Stimulated activated CD4-positive, alpha-beta T cell treated with anti-CD3 and anti-CD28 coated beads, Interleukin-2, amount 100 ng/mL, for 48 hours (primary cell): ENCODE measurements around the gene CMPK2.
"Not testable (repeated sequence)": the region's sequence is repeated elsewhere in the genome, so short reads cannot be mapped to it uniquely, and the experiment has no call there.

Source experiments
- DNase-seq, 2 donors: peaks; one replicate each; pipeline ENCODE4 v3.0.0-alpha.2; 2020

CMPK2 gene

DNA sequence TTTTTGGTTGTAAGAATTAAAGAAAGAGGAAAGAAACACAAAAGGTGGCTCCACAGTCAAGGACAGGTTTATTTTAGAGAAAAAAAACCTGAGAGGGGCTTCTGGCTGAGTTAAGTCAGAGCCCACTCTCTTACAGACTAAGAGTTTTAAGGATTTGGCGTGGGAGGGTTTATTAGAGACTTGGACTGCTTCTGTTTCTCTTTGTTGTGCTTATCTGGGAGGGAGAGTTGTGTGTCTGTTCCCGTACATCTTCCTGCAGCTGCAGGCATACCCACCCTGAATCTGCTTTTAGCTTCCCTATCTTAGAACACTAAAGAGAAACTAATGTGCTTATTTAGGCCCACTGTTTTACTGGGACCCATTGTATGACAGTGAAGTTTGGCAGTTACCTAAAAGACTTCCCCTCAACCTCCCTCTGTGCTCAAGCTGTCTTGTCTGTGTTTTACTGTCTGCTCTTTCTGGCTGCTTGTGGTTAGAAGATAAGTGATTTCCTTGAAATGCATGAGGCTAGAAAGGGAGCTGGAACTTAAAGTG lies 14.6 kb upstream of the CMPK2 start:
- no peak for DNase-seq

- no peak for DNase-seq
Measured at GRCh38 chr2:6879011-6879410, 13.3 kb upstream of the CMPK2 start.

DNA sequence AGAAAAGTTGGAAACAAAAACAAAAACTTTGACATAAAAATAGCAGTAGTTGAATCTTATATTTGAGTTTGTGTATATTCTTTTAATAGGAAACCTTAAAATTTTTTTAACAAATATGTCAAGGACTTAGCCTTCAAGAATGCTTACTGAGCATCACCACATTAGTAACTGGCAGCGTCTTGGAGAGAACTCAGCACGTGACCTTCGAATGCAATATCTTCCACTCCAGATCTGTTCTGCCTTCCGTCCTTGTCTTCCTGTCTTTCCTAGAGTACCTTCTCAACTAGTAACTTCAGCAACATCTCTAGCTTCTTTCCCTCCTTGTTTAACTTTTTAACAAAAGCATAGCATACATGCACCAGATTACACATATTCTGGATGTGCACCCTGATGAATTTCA lies 12.8 kb upstream of the CMPK2 start:
- no peak for DNase-seq

DNA sequence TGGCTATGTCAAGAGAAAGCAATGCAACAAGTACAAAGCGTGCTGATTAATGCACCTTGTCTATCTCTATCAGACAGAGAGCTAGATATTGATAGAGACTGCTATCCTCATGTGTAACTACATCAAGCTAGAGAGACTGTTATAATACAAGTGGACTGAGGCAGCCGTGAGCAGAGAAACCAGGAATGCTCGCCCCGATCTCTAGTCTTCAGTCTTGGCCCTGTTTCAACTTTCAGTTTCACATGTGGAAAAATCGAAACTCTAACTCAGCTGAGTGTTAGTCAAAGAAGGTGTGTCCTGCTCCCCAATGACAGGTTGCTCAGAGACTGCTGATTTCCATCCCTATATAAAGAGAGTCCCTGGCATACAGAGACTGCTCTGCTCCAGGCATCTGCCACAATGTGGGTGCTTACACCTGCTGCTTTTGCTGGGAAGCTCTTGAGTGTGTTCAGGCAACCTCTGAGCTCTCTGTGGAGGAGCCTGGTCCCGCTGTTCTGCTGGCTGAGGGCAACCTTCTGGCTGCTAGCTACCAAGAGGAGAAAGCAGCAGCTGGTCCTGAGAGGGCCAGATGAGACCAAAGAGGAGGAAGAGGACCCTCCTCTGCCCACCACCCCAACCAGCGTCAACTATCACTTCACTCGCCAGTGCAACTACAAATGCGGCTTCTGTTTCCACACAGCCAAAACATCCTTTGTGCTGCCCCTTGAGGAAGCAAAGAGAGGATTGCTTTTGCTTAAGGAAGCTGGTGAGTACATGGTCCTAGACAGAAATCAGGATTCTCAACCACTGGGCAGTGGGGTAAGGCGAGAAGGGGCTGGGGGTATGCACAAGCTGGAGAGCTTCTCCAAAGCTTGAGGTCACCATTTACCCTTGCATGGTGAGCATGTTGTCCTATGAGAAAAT lies 11.9 kb upstream of the CMPK2 start, which contains the start of gene RSAD2:
RSAD2 (plus strand) TSS at position 376 of the 903 bp plus-strand sequence; CDS start at position 400, 24 bp downstream.
- DNase-seq = no peak

- DNase-seq = no peak
Measured at GRCh38 chr2:6876309-6876708, 10.6 kb upstream of the CMPK2 start.

DNA sequence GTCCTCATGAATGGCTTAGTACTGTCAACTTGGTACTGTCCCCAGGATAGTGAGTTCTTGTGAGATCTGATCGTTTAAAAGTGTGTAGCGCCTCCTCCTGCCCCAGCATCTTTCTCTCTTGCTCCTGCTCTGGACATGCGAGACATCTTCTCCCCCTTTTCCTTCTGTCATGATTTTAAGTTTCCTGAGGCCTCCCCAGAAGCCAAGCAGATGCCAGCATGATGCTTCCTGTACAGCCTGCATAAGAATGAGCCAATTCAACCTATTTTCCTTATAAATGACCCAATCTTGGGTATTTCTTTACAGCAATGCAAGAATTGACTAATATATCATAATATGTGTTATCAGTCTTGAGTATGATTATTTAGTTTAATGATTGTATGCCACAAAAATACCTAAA lies 8.3 kb upstream of the CMPK2 start:
- no peak for DNase-seq

GRCh38 chr2:6872394-6872793 lies 6.7 kb upstream of the CMPK2 start:
- DNase-seq = no peak

- no peak for DNase-seq
Measured at GRCh38 chr2:6866982-6867381, 1.3 kb upstream of the CMPK2 start.

- no peak for DNase-seq
Measured at GRCh38 chr2:6866275-6866671, 566 bp upstream of the CMPK2 start.

- no peak for DNase-seq
Measured at GRCh38 chr2:6864923-6865345, 773 bp downstream of the CMPK2 start.

GRCh38 chr2:6864231-6864754 lies 1.4 kb downstream of the CMPK2 start:
- DNase-seq = no peak

DNA sequence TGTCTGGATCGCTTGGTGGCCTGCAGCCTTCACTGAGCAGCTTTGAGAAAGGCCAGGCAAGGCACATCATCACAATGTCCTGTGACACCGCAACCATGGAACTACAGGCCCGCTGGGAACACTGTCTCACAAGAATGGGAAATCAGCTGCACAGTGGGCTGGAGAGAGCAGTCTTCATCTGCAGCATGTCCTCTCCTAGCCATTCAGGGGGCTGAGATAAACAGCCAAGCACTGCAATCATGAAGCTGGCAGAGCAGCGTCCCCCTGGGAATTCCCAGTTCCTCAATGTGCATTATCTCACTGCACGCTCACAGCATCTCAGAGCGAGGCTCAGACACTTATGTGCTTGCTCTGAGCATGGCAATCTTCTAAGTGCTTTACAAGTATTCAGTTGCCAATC lies 1.9 kb downstream of the CMPK2 start:
- no peak for DNase-seq

DNA sequence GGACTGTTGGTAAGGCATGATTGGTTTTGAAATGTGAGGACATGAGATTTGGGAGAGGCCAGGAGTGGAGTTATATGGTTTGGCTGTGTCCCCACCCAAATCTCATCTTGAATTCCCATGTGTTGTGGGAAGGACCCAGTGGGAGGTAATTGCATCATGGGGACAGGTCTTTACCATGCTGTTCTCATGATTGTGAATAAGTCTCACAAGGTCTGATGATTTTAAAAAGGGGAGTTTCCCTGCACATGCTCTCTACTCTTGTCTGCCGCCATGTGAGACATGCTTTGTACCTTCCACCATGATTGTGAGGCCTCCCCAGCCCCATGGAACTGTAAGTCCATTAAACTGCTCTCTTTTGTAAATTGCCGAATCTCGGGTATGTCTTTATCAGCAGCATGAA lies 5.4 kb downstream of the CMPK2 start:
- DNase-seq = no peak

- not testable (repeated sequence) for DNase-seq
Measured at GRCh38 chr2:6858466-6859027, 7.2 kb downstream of the CMPK2 start.

DNA sequence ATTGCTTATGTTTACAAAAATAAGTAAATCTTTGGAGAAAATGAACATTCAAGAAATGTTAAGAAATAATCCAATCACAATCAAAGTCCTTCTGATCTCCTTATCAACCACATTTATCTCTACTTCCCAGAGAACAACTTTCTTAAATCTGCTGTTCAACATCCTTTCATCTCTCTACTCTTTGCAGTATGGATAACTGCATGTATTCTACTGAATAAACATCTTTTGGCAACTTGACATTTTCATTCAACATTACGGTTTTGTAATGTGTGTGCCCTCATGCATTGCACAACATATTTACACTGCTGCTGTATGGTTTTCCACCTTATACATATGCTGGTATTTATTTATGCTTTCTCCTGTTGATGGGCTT lies 9.2 kb downstream of the CMPK2 start:
- DNase-seq = no peak

DNA sequence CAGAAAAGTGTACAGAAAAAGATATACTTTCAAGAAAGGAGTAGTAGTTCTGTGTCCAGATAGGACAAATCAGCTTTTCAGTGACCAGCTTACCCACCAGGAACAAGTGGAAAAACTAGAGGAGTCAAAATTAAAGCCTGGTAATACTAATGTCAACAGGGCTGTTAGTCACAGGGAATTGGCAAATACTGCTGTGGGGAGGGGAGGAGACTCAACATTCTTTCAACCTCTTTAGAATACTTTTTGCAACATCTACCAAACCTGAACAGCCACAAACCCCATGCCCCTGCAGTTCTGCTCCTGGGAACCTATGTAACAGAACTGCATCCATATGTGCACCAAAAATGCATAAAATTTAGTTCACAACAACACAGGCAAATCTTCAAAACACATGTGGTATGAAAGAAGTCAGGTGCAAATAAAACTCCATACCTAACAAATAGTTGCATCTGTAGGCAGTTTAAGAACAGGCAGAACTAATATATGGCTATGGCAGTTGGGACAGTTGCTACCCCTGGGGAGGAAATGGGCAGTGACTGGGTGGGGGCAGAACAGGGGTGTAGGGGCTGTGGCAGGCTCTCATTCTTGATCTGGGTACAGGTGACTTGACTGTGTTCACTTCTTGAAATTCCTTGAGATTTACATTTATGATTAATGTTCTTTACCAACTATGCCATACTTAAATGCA lies 9.7 kb downstream of the CMPK2 start:
- no peak for DNase-seq

- no peak for DNase-seq
Measured at GRCh38 chr2:6854416-6854815, 11.3 kb downstream of the CMPK2 start.

- no peak for DNase-seq
Measured at GRCh38 chr2:6852195-6852594, 13.5 kb downstream of the CMPK2 start.

DNA sequence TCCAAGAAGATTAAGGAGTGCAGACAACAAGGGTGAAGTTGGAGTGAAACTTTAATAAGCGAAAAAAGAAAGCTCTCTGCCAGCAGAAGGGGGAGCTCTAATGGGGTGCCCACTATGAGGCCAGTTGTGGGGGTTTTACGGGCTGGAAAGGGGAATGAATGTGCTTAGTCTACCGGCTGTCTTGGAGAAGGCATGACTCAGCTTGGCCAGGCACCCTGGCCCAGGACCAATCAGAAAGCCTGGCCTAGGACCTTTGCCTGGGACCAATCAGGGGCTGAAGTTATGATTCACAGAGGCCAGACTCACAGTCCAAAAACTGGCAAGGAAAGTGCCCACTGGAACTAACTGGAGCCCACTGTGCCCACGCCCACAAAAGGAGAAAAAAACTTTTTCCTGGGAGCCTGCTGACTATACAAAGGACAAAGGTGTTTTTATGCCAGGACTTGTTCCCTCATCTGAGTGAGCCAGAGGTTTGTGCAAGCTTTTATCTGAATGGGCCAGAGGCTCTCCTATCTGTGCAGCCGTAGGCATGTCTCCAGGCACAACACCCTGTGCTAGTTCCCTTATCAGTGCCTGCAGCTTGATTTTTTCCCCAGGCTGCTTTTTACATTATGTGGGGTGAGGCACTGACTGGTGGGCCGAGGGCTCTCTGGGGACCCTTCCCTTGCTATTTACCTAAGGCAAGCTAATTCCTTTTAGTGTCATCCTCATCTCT lies 18.6 kb downstream of the CMPK2 start:
- no peak for DNase-seq

- DNase-seq = no peak
Measured at GRCh38 chr2:6846540-6846939, 19.2 kb downstream of the CMPK2 start.

GRCh38 chr2:6845903-6846302 lies 19.8 kb downstream of the CMPK2 start:
- DNase-seq = no peak

DNA sequence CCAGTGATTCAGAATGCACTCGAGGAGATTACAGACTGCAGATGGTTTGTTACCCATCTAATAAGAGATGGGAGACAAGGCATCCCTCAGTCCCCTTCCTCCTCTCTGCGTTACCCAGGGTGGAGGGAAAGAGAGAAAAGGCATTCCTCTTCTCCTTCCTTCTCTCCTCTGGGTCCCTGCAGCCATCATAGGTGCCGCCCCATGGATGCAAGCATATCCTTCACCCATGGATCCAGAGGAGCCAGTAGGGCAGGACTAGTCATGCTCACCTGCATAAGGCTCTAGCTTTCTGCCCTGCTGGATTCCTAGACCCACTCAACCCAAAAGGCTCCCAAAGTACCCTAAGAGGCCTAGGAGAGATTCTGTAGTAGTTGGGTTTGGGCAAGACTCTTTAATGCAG lies 20.4 kb downstream of the CMPK2 start:
- peak in 1 of 2 donors; percentile 9 for DNase-seq
